ENCODE measurements around the gene FIBCD1. TPM values are rescaled to one million over a fixed set of nuclear protein-coding genes. Genes with fewer than 3 reads are reported as not detected.

Gene FIBCD1
- 0.29 TPM in 1 of 2 replicates, not detected in the other for total RNA-seq

- H3K4me3 ChIP-seq (ENCODE audit: low read depth, low read length), result peak within 1 kb of the TSS; percentile 55
- no peak for DNase-seq (ENCODE audit: low read depth)
- TF ChIP-seq CTCF (conservative IDR thresholded peaks at IDR 0.05; ENCODE audit: low read depth, low read length), result peak; percentile 36
Measured at GRCh38 chr9:130938652-130939404, at the start of gene FIBCD1. Gene FIBCD1 (minus strand): TSS chr9:130939247. CDS start chr9:130938607, 640 bp downstream.

GRCh38 chr9:130988400-130988747, 49.3 kb upstream of the FIBCD1 start:
- no peak for TF ChIP-seq CTCF (conservative IDR thresholded peaks at IDR 0.05; ENCODE audit: low read depth, low read length)
- no peak for DNase-seq (ENCODE audit: low read depth)
- H3K4me3 ChIP-seq (ENCODE audit: low read depth, low read length), result no peak overlapping the region

GRCh38 chr9:130987738-130988399, 48.8 kb upstream of the FIBCD1 start:
- no peak for DNase-seq (ENCODE audit: low read depth)
- no peak for TF ChIP-seq CTCF (conservative IDR thresholded peaks at IDR 0.05; ENCODE audit: low read depth, low read length)
- no peak overlapping the region for H3K4me3 ChIP-seq (ENCODE audit: low read depth, low read length)

- DNase-seq (ENCODE audit: low read depth), result no peak
- H3K4me3 ChIP-seq (ENCODE audit: low read depth, low read length), result no peak overlapping the region
- no peak for TF ChIP-seq CTCF (conservative IDR thresholded peaks at IDR 0.05; ENCODE audit: low read depth, low read length)
Measured at GRCh38 chr9:130987054-130987453, 48.0 kb upstream of the FIBCD1 start.

- TF ChIP-seq CTCF (conservative IDR thresholded peaks at IDR 0.05; ENCODE audit: low read depth, low read length), result no peak
- DNase-seq (ENCODE audit: low read depth), result no peak
- H3K4me3 ChIP-seq (ENCODE audit: low read depth, low read length), result no peak overlapping the region
Measured at GRCh38 chr9:130986356-130986965, 47.4 kb upstream of the FIBCD1 start.

- no peak overlapping the region for H3K4me3 ChIP-seq (ENCODE audit: low read depth, low read length)
- no peak for DNase-seq (ENCODE audit: low read depth)
- TF ChIP-seq CTCF (conservative IDR thresholded peaks at IDR 0.05; ENCODE audit: low read depth, low read length), result no peak
Measured at GRCh38 chr9:130985606-130986162, 46.6 kb upstream of the FIBCD1 start.
